Transverse colon (tissue), 4 donors: Measurements from ENCODE around the gene SLC38A10. TPM values are rescaled to one million over a fixed set of nuclear protein-coding genes. Genes with fewer than 3 reads are reported as not detected.
A peak's percentile ranks its signal among the peaks of the same experiment; 100 is the strongest.

ENCODE experiments used
- DNase-seq: peaks from one replicate; pipeline ENCODE4 v3.0.0-alpha.2; 2019
- H3K27ac ChIP-seq, 4 donors: fragments of 200-600 bp; sonication (generic); 2 replicates each; pipeline ENCODE4 v1.5.1; 2016 to 2018; ENCODE audit warnings: inconsistent platforms in 4 of 4
- H3K27me3 ChIP-seq: fragments of 200-600 bp; sonication (generic); 2 replicates; pipeline ENCODE4 v1.5.1; 2017; ENCODE audit warnings: inconsistent platforms
- H3K36me3 ChIP-seq, 4 donors: fragments of 200-600 bp; sonication (generic); 2 replicates each; pipeline ENCODE4 v1.5.1; 2017 to 2019; ENCODE audit warnings: inconsistent platforms in 4 of 4
- H3K4me1 ChIP-seq, 4 donors: fragments of 200-600 bp; sonication (generic); 2 replicates each; pipeline ENCODE4 v1.5.1; 2017 to 2020; ENCODE audit warnings: inconsistent platforms in 4 of 4
- H3K4me3 ChIP-seq, 4 donors: fragments of 200-600 bp; sonication (generic); 1 replicate in 1 of 4; 2 replicates in 3 of 4; pipeline versions ENCODE4 v1.5.1 to v1.6.1; 2017 to 2019; ENCODE audit warnings: inconsistent platforms in 4 of 4
- H3K9me3 ChIP-seq, 2 donors: fragments of 200-600 bp; sonication (generic); 2 replicates each; pipeline ENCODE4 v1.5.1; 2017 to 2019; ENCODE audit warnings: inconsistent platforms in 2 of 2
- CTCF ChIP-seq, 5 experiments: fragments of 200-600 bp in 3 of 5; fragments of 450-650 bp in 2 of 5; sonication (generic) in 3 of 5; IDR thresholded peaks; 1 replicate in 2 of 5; 2 replicates in 3 of 5; pipeline ENCODE4 v1.5.1; 2016 to 2017; ENCODE audit warnings: antibody characterized with exemption in 5 of 5, inconsistent platforms in 3 of 5, mild to moderate bottlenecking in 2 of 5, moderate library complexity in 1 of 5
- EP300 ChIP-seq: sonication (generic); formaldehyde crosslinking; IDR thresholded peaks from one replicate; pipeline ENCODE4 v1.6.1; 2017; ENCODE audit warnings: antibody characterized with exemption, low read depth
- POLR2A ChIP-seq: fragments of 450-650 bp; IDR thresholded peaks from one replicate; pipeline ENCODE4 v1.6.1; 2016; ENCODE audit warnings: antibody characterized with exemption, mild to moderate bottlenecking, moderate library complexity
- POLR2AphosphoS5 ChIP-seq, 3 donors: sonication (generic); formaldehyde crosslinking; IDR thresholded peaks; one replicate each; pipeline ENCODE4 v1.6.1; 2016; ENCODE audit warnings: antibody characterized with exemption in 3 of 3
- WGBS, 2 donors: methylation state at CpG; one replicate each; pipeline ENCODE4 v1.1.5; 2018; ENCODE audit warnings: low coverage in 1 of 2; 5-methylcytosine and 5-hydroxymethylcytosine counted together
- in situ Hi-C, 4 donors: fragments of 200-750 bp; cut with MboI; loops; one replicate each; pipeline versions ENCODE4 v1.15.0 to v1.15.1; 2017; ENCODE audit warnings: low sequenced_read_pairs in 3 of 4, low pct_ligation_motif_present in 1 of 4, low pct_unique_long_range_greater_than_20kb in 1 of 4
- intact Hi-C: fragments of 100-400 bp; cut with DNase I; formaldehyde crosslinking; loops from one replicate; pipeline ENCODE4 v1.15.1; 2023; ENCODE audit warnings: low total_unique reads
- total RNA-seq, 4 donors: library from RNA; depleted of rRNA; stranded (reverse); fragments of >200 nt; gene quantifications; one replicate each; pipeline ENCODE4 v1.1.0, GENCODE V29; 2016

Gene SLC38A10
- total RNA-seq, 4 donors from 2014 or later = 94.9 to 113 (median 98.9) TPM

- in situ Hi-C loops = no loop called here
- H3K27me3 ChIP-seq = no peaks in the 10 kb centered on the region
- DNase-seq = no peak
- H3K27ac ChIP-seq = no peak overlapping the region
- H3K4me3 ChIP-seq = no peak overlapping the region
- intact Hi-C loops = no loop called here
- H3K36me3 ChIP-seq = no peaks in the 10 kb centered on the region
- no peaks in the 10 kb centered on the region for H3K9me3 ChIP-seq
- TF ChIP-seq POLR2A (no peak), POLR2AphosphoS5 (IDR thresholded peaks at IDR 0.05) (no peak)
- WGBS, 2 donors = 93% methylated on average over 20 of the region's 20 CpGs; no CpG with 5 or more reads in 1 of the 2 donors
- H3K4me1 ChIP-seq = no peaks in the 10 kb centered on the region
These were observed 92.0 kb downstream of the SLC38A10 start for GRCh38 chr17:81203136-81203535.

GRCh38 chr17:81202318-81202717, 92.8 kb downstream of the SLC38A10 start:
- Histone ChIP-seq H3K4me3 (no peak overlapping the region), H3K4me1 (no peaks in the 10 kb centered on the region), H3K27ac (no peak overlapping the region), H3K36me3 (no peaks in the 10 kb centered on the region), H3K9me3 (no peaks in the 10 kb centered on the region), H3K27me3 (no peaks in the 10 kb centered on the region)
- intact Hi-C loops (no loop called here), in situ Hi-C loops (no loop called here)
- no peak for TF ChIP-seq POLR2A
- TF ChIP-seq CTCF (IDR thresholded peaks at IDR 0.05) = no peak
- no peak for TF ChIP-seq POLR2AphosphoS5 (IDR thresholded peaks at IDR 0.05)
- no peak for TF ChIP-seq EP300
- no peak for DNase-seq
- 95% methylated on average over 10 of the region's 10 CpGs; no CpG with 5 or more reads in 1 of the 2 donors for WGBS, 2 donors

- Histone ChIP-seq H3K27me3 (no peaks in the 10 kb centered on the region), H3K4me1 (no peaks in the 10 kb centered on the region), H3K36me3 (no peaks in the 10 kb centered on the region), H3K9me3 (no peaks in the 10 kb centered on the region), H3K4me3 (no peak overlapping the region), H3K27ac (no peak overlapping the region)
- intact Hi-C loops = no loop called here
- peak; percentile 60 for DNase-seq
- in situ Hi-C loops = no loop called here
- WGBS, 2 donors = 72 to 100% methylated on average over 1 to 27 of the region's 27 CpGs
- peak; percentile 35 to 77 (median 64) for TF ChIP-seq CTCF (IDR thresholded peaks at IDR 0.05)
- TF ChIP-seq POLR2A = no peak
- TF ChIP-seq EP300 = no peak
- TF ChIP-seq POLR2AphosphoS5 (IDR thresholded peaks at IDR 0.05) = no peak
These were observed 94.2 kb downstream of the SLC38A10 start for GRCh38 chr17:81200695-81201580.

- Histone ChIP-seq H3K4me3 (no peak overlapping the region), H3K9me3 (no peaks in the 10 kb centered on the region), H3K27ac (no peak overlapping the region), H3K27me3 (no peaks in the 10 kb centered on the region), H3K36me3 (no peaks in the 10 kb centered on the region), H3K4me1 (no peaks in the 10 kb centered on the region)
- in situ Hi-C loops (no loop called here), intact Hi-C loops (no loop called here)
- WGBS, 2 donors = no CpG with 5 or more reads among the region's 18 CpGs
- no peak for DNase-seq
- no peak for TF ChIP-seq EP300
These were observed 94.9 kb downstream of the SLC38A10 start for GRCh38 chr17:81200201-81200600.

GRCh38 chr17:81199482-81199830, 95.7 kb downstream of the SLC38A10 start:
- no peak overlapping the region for H3K27ac ChIP-seq
- WGBS, 2 donors = 94 to 100% methylated on average over 2 to 18 of the region's 18 CpGs
- H3K27me3 ChIP-seq = no peaks in the 10 kb centered on the region
- H3K4me3 ChIP-seq = no peak overlapping the region
- intact Hi-C loops = no loop called here
- H3K9me3 ChIP-seq = no peaks in the 10 kb centered on the region
- TF ChIP-seq EP300 (no peak), CTCF (IDR thresholded peaks at IDR 0.05) (no peak)
- DNase-seq = no peak
- in situ Hi-C loops = no loop called here
- no peaks in the 10 kb centered on the region for H3K36me3 ChIP-seq
- H3K4me1 ChIP-seq = no peaks in the 10 kb centered on the region
